WTC11 (cell line): ENCODE results near the gene PTPRG. TPM values are rescaled to one million over a fixed set of nuclear protein-coding genes. Genes with fewer than 3 reads are reported as not detected.

ENCODE experiments used
- ATAC-seq: fragments of 200-7000 bp; cut with Tn5 transposase; 2 replicates; pipeline ENCODE4 v1.10.0; 2021; ENCODE audit warnings: mild to moderate bottlenecking, moderate library complexity
- CTCF ChIA-PET: fragments of 300-600 bp; sonication (Branson Sonifier 250); formaldehyde crosslinking; loops from one replicate; lab custom pipeline; 2021; ENCODE audit warnings: antibody characterized with exemption; lab: Charles Lee
- POLR2A ChIA-PET: fragments of 350-600 bp; sonication (Branson Sonifier 250); formaldehyde crosslinking; loops from one replicate; lab custom pipeline; 2021; ENCODE audit warnings: antibody characterized with exemption; lab: Charles Lee
- DNase-seq: peaks from one replicate; pipeline ENCODE4 v3.0.0; 2021; ENCODE audit warnings: low spot score
- H3K27ac Mint-ChIP-seq: 2 replicates; pipeline ENCODE4 v1.8.0; 2021; ENCODE audit warnings: mixed read lengths
- H3K27me3 Mint-ChIP-seq: 2 replicates; pipeline ENCODE4 v1.8.0; 2021; ENCODE audit warnings: low read depth, mild to moderate bottlenecking, moderate library complexity, mixed read lengths
- H3K36me3 Mint-ChIP-seq: 2 replicates; pipeline ENCODE4 v1.8.0; 2021; ENCODE audit warnings: mixed read lengths
- H3K4me1 Mint-ChIP-seq: 2 replicates; pipeline ENCODE4 v1.8.0; 2022; ENCODE audit warnings: mixed read lengths
- H3K4me3 Mint-ChIP-seq: 2 replicates; pipeline ENCODE4 v1.8.0; 2021; ENCODE audit warnings: mild to moderate bottlenecking, moderate library complexity, mixed read lengths
- H3K9me3 Mint-ChIP-seq: 2 replicates; pipeline ENCODE4 v1.8.0; 2021; ENCODE audit warnings: mixed read lengths
- E2F4 ChIP-seq: sonication (generic); formaldehyde crosslinking; IDR thresholded peaks from 2 replicates; pipeline ENCODE4 v1.8.1; 2022; ENCODE audit warnings: low read depth, mild to moderate bottlenecking, moderate library complexity, missing genetic modification reagents, borderline replicate concordance
- ESRRA ChIP-seq: sonication (generic); formaldehyde crosslinking; IDR thresholded peaks from 2 replicates; pipeline ENCODE4 v1.8.1; 2022; ENCODE audit warnings: mild to moderate bottlenecking, missing genetic modification reagents, borderline replicate concordance
- FOXP1 ChIP-seq: sonication (generic); formaldehyde crosslinking; IDR thresholded peaks from 2 replicates; pipeline ENCODE4 v1.8.0; 2022; ENCODE audit warnings: missing genetic modification reagents, mild to moderate bottlenecking, moderate library complexity, borderline replicate concordance
- NFE2L1 ChIP-seq: sonication (generic); formaldehyde crosslinking; IDR thresholded peaks from 2 replicates; pipeline ENCODE4 v1.8.1; 2023; ENCODE audit warnings: missing genetic modification reagents
- NFYB ChIP-seq: sonication (generic); formaldehyde crosslinking; conservative IDR thresholded peaks from 2 replicates; pipeline ENCODE4 v1.8.0; 2022; ENCODE audit warnings: low read depth, missing genetic modification reagents
- NR3C1 ChIP-seq: sonication (generic); formaldehyde crosslinking; conservative IDR thresholded peaks from 2 replicates; pipeline ENCODE4 v1.8.1; 2023; ENCODE audit warnings: low read depth, mild to moderate bottlenecking, missing genetic modification reagents
- OVOL2 ChIP-seq: fragments of 250-450 bp; sonication (Bioruptor Pico); IDR thresholded peaks from 2 replicates; pipeline ENCODE4 v1.9.0; 2021; ENCODE audit warnings: mild to moderate bottlenecking, borderline replicate concordance
- SMAD4 ChIP-seq: sonication (generic); formaldehyde crosslinking; IDR thresholded peaks from 2 replicates; pipeline ENCODE4 v1.8.0; 2022; ENCODE audit warnings: mild to moderate bottlenecking, missing genetic modification reagents
- TEAD4 ChIP-seq: sonication (generic); formaldehyde crosslinking; IDR thresholded peaks from 2 replicates; pipeline ENCODE4 v1.8.0; 2022; ENCODE audit warnings: mild to moderate bottlenecking, missing genetic modification reagents
- ZNF138 ChIP-seq: sonication (generic); formaldehyde crosslinking; conservative IDR thresholded peaks from 2 replicates; pipeline ENCODE4 v1.8.1; 2022; ENCODE audit warnings: mild to moderate bottlenecking, moderate library complexity, missing genetic modification reagents
- ZNF232 ChIP-seq: sonication (generic); formaldehyde crosslinking; IDR thresholded peaks from 2 replicates; pipeline ENCODE4 v1.8.0; 2022; ENCODE audit warnings: mild to moderate bottlenecking, missing genetic modification reagents
- ZNF416 ChIP-seq: fragments of 250-450 bp; sonication (Bioruptor Pico); IDR thresholded peaks from 2 replicates; pipeline ENCODE4 v1.9.0; 2021; ENCODE audit warnings: mild to moderate bottlenecking, inconsistent platforms
- ZNF423 ChIP-seq: fragments of 250-450 bp; sonication (Bioruptor Pico); IDR thresholded peaks from 2 replicates; pipeline ENCODE4 v2.1.2; 2022; ENCODE audit warnings: mild to moderate bottlenecking, moderate library complexity
- ZNF425 ChIP-seq: fragments of 250-450 bp; sonication (Bioruptor Pico); conservative IDR thresholded peaks from 2 replicates; pipeline ENCODE4 v1.9.0; 2021; ENCODE audit warnings: mild to moderate bottlenecking
- ZNF512 ChIP-seq: sonication (generic); formaldehyde crosslinking; IDR thresholded peaks from 2 replicates; pipeline ENCODE4 v1.8.1; 2022; ENCODE audit warnings: missing genetic modification reagents, borderline replicate concordance
- total RNA-seq: library from RNA; stranded (reverse); gene quantifications from 3 replicates; pipeline ENCODE4 v1.2.3, GENCODE V29; 2021
- TF ChIP-seq, protein P1 (sequence below): sonication (generic); formaldehyde crosslinking; IDR thresholded peaks from 2 replicates; pipeline ENCODE4 v1.8.1; 2023; ENCODE audit warnings: mild to moderate bottlenecking, moderate library complexity, missing genetic modification reagents
- TF ChIP-seq, protein P2 (sequence below): sonication (generic); formaldehyde crosslinking; conservative IDR thresholded peaks from 2 replicates; pipeline ENCODE4 v1.8.1; 2022; ENCODE audit warnings: mild to moderate bottlenecking, missing genetic modification reagents

Gene PTPRG
- total RNA-seq, 1 experiment from 2014 or later, result 106 TPM

DNA sequence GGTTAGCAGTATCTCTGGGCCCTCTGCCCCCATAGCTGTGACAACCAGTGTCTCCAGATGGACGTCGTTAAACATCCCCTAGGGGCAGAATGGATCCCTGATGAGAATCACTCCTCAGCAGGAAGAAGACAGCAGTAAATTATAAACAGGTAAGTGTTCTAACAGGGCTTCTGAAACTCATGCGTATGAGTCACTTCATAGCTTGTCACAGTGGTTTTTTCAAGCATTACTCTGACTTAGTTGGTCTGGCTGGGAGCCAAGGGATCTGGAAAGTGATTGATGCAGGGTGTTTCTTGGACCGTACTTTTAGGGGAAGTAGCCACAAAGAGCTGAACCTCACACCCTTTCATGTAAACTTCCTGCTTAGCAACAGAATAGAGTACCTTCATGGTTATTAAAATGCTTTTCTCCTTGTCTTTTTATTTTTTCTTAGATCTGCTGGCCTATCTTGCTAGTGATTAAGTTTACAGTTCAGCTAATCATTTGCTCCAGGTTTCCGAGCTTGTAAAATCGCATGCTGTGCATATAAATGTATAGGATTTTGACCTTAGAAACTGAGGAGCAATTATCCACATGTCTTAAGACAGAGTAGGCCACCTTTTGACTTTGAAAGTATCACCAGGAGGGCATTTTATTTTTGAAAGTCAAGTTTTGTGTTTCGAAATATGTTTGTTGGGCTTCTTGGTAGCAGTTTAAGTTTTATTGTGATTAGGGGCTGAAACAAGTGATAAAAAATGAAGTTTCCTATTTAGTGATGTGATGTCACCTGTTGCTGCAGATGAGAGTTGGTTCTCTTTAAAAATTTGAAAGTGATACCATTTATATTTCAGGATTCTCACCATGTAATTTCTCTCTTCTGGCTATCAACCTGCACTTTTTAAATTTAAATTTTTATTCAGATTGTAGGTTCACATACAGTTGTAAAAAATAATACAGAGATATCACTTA lies 333.9 kb downstream of the PTPRG start (continued):
- TF ChIP-seq, protein P1, sequence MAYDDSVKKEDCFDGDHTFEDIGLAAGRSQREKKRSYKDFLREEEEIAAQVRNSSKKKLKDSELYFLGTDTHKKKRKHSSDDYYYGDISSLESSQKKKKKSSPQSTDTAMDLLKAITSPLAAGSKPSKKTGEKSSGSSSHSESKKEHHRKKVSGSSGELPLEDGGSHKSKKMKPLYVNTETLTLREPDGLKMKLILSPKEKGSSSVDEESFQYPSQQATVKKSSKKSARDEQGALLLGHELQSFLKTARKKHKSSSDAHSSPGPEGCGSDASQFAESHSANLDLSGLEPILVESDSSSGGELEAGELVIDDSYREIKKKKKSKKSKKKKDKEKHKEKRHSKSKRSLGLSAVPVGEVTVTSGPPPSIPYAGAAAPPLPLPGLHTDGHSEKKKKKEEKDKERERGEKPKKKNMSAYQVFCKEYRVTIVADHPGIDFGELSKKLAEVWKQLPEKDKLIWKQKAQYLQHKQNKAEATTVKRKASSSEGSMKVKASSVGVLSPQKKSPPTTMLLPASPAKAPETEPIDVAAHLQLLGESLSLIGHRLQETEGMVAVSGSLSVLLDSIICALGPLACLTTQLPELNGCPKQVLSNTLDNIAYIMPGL (CRISPR knock-in tag), result no peak
- TF ChIP-seq ZNF416 (CRISPR knock-in tag), result no peak
- no peak for TF ChIP-seq ZNF425 (CRISPR knock-in tag)
- TF ChIP-seq FOXP1 (CRISPR knock-in tag), result no peak
- no peak for TF ChIP-seq NFE2L1
- TF ChIP-seq NFYB (CRISPR knock-in tag), result no peak
- TF ChIP-seq ZNF232 (CRISPR knock-in tag), result no peak
- TF ChIP-seq ZNF138 (CRISPR knock-in tag), result no peak

DNA sequence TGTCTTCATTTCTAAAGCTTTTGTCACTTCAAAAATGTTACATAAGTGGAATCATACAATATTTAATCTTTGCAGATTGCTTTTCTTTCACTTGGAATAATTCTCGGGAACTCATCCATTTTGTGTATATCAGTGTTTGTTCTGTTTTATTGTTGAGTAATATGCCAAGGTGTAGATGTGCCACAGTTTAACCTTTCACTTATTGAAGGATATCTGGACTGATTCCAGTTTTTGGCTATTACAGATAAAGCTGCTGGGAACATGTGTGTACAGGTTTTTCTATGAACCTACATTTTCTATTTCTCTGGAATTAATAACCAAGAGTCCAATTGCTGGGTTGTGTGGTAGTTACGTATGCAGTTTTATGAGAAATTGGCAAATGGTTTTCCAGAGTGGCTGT lies 334.9 kb downstream of the PTPRG start:
- H3K9me3 Mint-ChIP-seq, result no peaks in the 10 kb centered on the region
- no peaks in the 10 kb centered on the region for H3K27me3 Mint-ChIP-seq
- no peak for DNase-seq
- ChIA-PET POLR2A (no interaction called here), CTCF (interaction anchor here (2.1 kb wide), 1 partner anchor 16 kb away, joined by 8 read pairs; no protein-coding TSS in a partner anchor)
- no peak for TF ChIP-seq ZNF423 (CRISPR knock-in tag)
- H3K4me1 Mint-ChIP-seq, result peaks cover 86% of the 10 kb centered on the region
- H3K36me3 Mint-ChIP-seq, result no peaks in the 10 kb centered on the region
- H3K27ac Mint-ChIP-seq, result no peak overlapping the region
- no peak overlapping the region for H3K4me3 Mint-ChIP-seq
- ATAC-seq, result no peak

GRCh38 chr3:61897848-61898247 lies 336.5 kb downstream of the PTPRG start:
- no peaks in the 10 kb centered on the region for H3K9me3 Mint-ChIP-seq
- H3K36me3 Mint-ChIP-seq, result no peaks in the 10 kb centered on the region
- POLR2A ChIA-PET, result no interaction called here
- TF ChIP-seq SMAD4 (CRISPR knock-in tag) (no peak), ZNF512 (no peak), E2F4 (CRISPR knock-in tag) (no peak), ESRRA (CRISPR knock-in tag) (no peak), TEAD4 (no peak), OVOL2 (CRISPR knock-in tag) (no peak), NR3C1 (CRISPR knock-in tag) (no peak)
- TF ChIP-seq, protein P2, sequence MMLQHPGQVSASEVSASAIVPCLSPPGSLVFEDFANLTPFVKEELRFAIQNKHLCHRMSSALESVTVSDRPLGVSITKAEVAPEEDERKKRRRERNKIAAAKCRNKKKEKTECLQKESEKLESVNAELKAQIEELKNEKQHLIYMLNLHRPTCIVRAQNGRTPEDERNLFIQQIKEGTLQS (CRISPR knock-in tag), result no peak
- no peaks in the 10 kb centered on the region for H3K27me3 Mint-ChIP-seq
- no peak for DNase-seq
- CTCF ChIA-PET, result no interaction called here
- no peak overlapping the region for H3K4me3 Mint-ChIP-seq
- no peak overlapping the region for H3K27ac Mint-ChIP-seq
- no peak for ATAC-seq
- H3K4me1 Mint-ChIP-seq, result peaks cover 92% of the 10 kb centered on the region
